ENCODE data around the gene SNX8.
A peak's percentile ranks its signal among the peaks of the same experiment; 100 is the strongest.

SNX8 gene

GRCh38 chr7:2225830-2226229, 88.4 kb downstream of the SNX8 start:
- Mint-ChIP-seq H3K27me3 (no peaks in the 10 kb centered on the region), H3K9me3 (no peaks in the 10 kb centered on the region), H3K36me3 (ENCODE audit: low read depth) (peaks cover 26% of the 10 kb centered on the region), H3K4me3 (no peak overlapping the region), H3K4me1 (peaks cover 9% of the 10 kb centered on the region), H3K27ac (no peak overlapping the region)
- DNase-seq (no peak), ATAC-seq (no peak)

- Mint-ChIP-seq H3K27me3 (no peaks in the 10 kb centered on the region), H3K9me3 (no peaks in the 10 kb centered on the region), H3K4me1 (peaks cover 4% of the 10 kb centered on the region), H3K36me3 (ENCODE audit: low read depth) (peaks cover 26% of the 10 kb centered on the region), H3K4me3 (no peak overlapping the region), H3K27ac (no peak overlapping the region)
- ATAC-seq = no peak
- no peak for DNase-seq
These were observed 88.9 kb downstream of the SNX8 start for GRCh38 chr7:2225336-2225735.

- H3K4me1 Mint-ChIP-seq = peaks cover under 1% of the 10 kb centered on the region
- DNase-seq = no peak
- no peaks in the 10 kb centered on the region for H3K27me3 Mint-ChIP-seq
- H3K36me3 Mint-ChIP-seq (ENCODE audit: low read depth) = peaks cover 23% of the 10 kb centered on the region
- H3K4me3 Mint-ChIP-seq = no peak overlapping the region
- H3K27ac Mint-ChIP-seq = no peak overlapping the region
- no peaks in the 10 kb centered on the region for H3K9me3 Mint-ChIP-seq
- ATAC-seq = no peak
These were observed 89.3 kb downstream of the SNX8 start for GRCh38 chr7:2224934-2225333.

- Mint-ChIP-seq H3K4me1 (no peaks in the 10 kb centered on the region), H3K27ac (no peak overlapping the region), H3K36me3 (ENCODE audit: low read depth) (peaks cover 22% of the 10 kb centered on the region), H3K9me3 (no peaks in the 10 kb centered on the region), H3K4me3 (no peak overlapping the region), H3K27me3 (no peaks in the 10 kb centered on the region)
- ATAC-seq (no peak), DNase-seq (no peak)
These were observed 89.7 kb downstream of the SNX8 start for GRCh38 chr7:2224491-2224928.

GRCh38 chr7:2223321-2223720, 90.9 kb downstream of the SNX8 start:
- DNase-seq (no peak), ATAC-seq (no peak)
- H3K4me1 Mint-ChIP-seq = no peaks in the 10 kb centered on the region
- H3K27ac Mint-ChIP-seq = no peak overlapping the region
- no peak overlapping the region for H3K4me3 Mint-ChIP-seq
- no peaks in the 10 kb centered on the region for H3K27me3 Mint-ChIP-seq
- peaks cover 21% of the 10 kb centered on the region for H3K36me3 Mint-ChIP-seq (ENCODE audit: low read depth)
- no peaks in the 10 kb centered on the region for H3K9me3 Mint-ChIP-seq

- Mint-ChIP-seq H3K27ac (no peak overlapping the region), H3K27me3 (no peaks in the 10 kb centered on the region), H3K4me3 (no peak overlapping the region), H3K9me3 (no peaks in the 10 kb centered on the region), H3K36me3 (ENCODE audit: low read depth) (peaks cover 22% of the 10 kb centered on the region), H3K4me1 (no peaks in the 10 kb centered on the region)
- ATAC-seq = no peak
- no peak for DNase-seq
These were observed 91.7 kb downstream of the SNX8 start for GRCh38 chr7:2222516-2222915.

- no peak overlapping the region for H3K27ac Mint-ChIP-seq
- no peak overlapping the region for H3K4me3 Mint-ChIP-seq
- H3K36me3 Mint-ChIP-seq (ENCODE audit: low read depth) = peaks cover 27% of the 10 kb centered on the region
- H3K9me3 Mint-ChIP-seq = no peaks in the 10 kb centered on the region
- ATAC-seq = no peak
- no peaks in the 10 kb centered on the region for H3K4me1 Mint-ChIP-seq
- DNase-seq = no peak
- H3K27me3 Mint-ChIP-seq = no peaks in the 10 kb centered on the region
These were observed 93.3 kb downstream of the SNX8 start for GRCh38 chr7:2220954-2221353.

- H3K27me3 Mint-ChIP-seq = no peaks in the 10 kb centered on the region
- H3K27ac Mint-ChIP-seq = no peak overlapping the region
- no peak overlapping the region for H3K4me3 Mint-ChIP-seq
- H3K36me3 Mint-ChIP-seq (ENCODE audit: low read depth) = peaks cover 28% of the 10 kb centered on the region
- ATAC-seq (no peak), DNase-seq (no peak)
- peaks cover 3% of the 10 kb centered on the region for H3K4me1 Mint-ChIP-seq
- no peaks in the 10 kb centered on the region for H3K9me3 Mint-ChIP-seq
These were observed 93.7 kb downstream of the SNX8 start for GRCh38 chr7:2220506-2220905.

GRCh38 chr7:2220030-2220429, 94.2 kb downstream of the SNX8 start:
- no peak overlapping the region for H3K27ac Mint-ChIP-seq
- no peaks in the 10 kb centered on the region for H3K27me3 Mint-ChIP-seq
- peaks cover 5% of the 10 kb centered on the region for H3K4me1 Mint-ChIP-seq
- H3K36me3 Mint-ChIP-seq (ENCODE audit: low read depth) = peaks cover 27% of the 10 kb centered on the region
- no peaks in the 10 kb centered on the region for H3K9me3 Mint-ChIP-seq
- ATAC-seq (no peak), DNase-seq (no peak)
- no peak overlapping the region for H3K4me3 Mint-ChIP-seq

GRCh38 chr7:2219606-2220005, 94.6 kb downstream of the SNX8 start:
- Mint-ChIP-seq H3K27me3 (no peaks in the 10 kb centered on the region), H3K27ac (no peak overlapping the region), H3K4me3 (no peak overlapping the region), H3K4me1 (peaks cover 5% of the 10 kb centered on the region), H3K9me3 (no peaks in the 10 kb centered on the region), H3K36me3 (ENCODE audit: low read depth) (peaks cover 31% of the 10 kb centered on the region)
- DNase-seq = no peak
- ATAC-seq = no peak

GRCh38 chr7:2219136-2219535, 95.1 kb downstream of the SNX8 start:
- peaks cover 29% of the 10 kb centered on the region for H3K36me3 Mint-ChIP-seq (ENCODE audit: low read depth)
- H3K27ac Mint-ChIP-seq = no peak overlapping the region
- DNase-seq (no peak), ATAC-seq (no peak)
- no peak overlapping the region for H3K4me3 Mint-ChIP-seq
- no peaks in the 10 kb centered on the region for H3K9me3 Mint-ChIP-seq
- no peaks in the 10 kb centered on the region for H3K27me3 Mint-ChIP-seq
- H3K4me1 Mint-ChIP-seq = peaks cover 5% of the 10 kb centered on the region

GRCh38 chr7:2218444-2218785, 95.8 kb downstream of the SNX8 start:
- H3K9me3 Mint-ChIP-seq = no peaks in the 10 kb centered on the region
- no peak overlapping the region for H3K4me3 Mint-ChIP-seq
- H3K4me1 Mint-ChIP-seq = peaks cover 7% of the 10 kb centered on the region
- H3K36me3 Mint-ChIP-seq (ENCODE audit: low read depth) = peaks cover 31% of the 10 kb centered on the region
- no peak for DNase-seq
- H3K27me3 Mint-ChIP-seq = no peaks in the 10 kb centered on the region
- ATAC-seq = no peak
- H3K27ac Mint-ChIP-seq = no peak overlapping the region

GRCh38 chr7:2217716-2218443, 96.4 kb downstream of the SNX8 start:
- H3K4me3 Mint-ChIP-seq = no peak overlapping the region
- ATAC-seq (no peak), DNase-seq (no peak)
- H3K27me3 Mint-ChIP-seq = no peaks in the 10 kb centered on the region
- no peak overlapping the region for H3K27ac Mint-ChIP-seq
- no peaks in the 10 kb centered on the region for H3K9me3 Mint-ChIP-seq
- peaks cover 33% of the 10 kb centered on the region for H3K36me3 Mint-ChIP-seq (ENCODE audit: low read depth)
- peaks cover 7% of the 10 kb centered on the region for H3K4me1 Mint-ChIP-seq

GRCh38 chr7:2217206-2217605, 97.0 kb downstream of the SNX8 start:
- Mint-ChIP-seq H3K9me3 (no peaks in the 10 kb centered on the region), H3K27me3 (no peaks in the 10 kb centered on the region), H3K36me3 (ENCODE audit: low read depth) (peaks cover 34% of the 10 kb centered on the region), H3K4me3 (no peak overlapping the region), H3K4me1 (peaks cover 7% of the 10 kb centered on the region), H3K27ac (no peak overlapping the region)
- ATAC-seq (no peak), DNase-seq (no peak)

- H3K27ac Mint-ChIP-seq = no peak overlapping the region
- H3K27me3 Mint-ChIP-seq = no peaks in the 10 kb centered on the region
- no peak overlapping the region for H3K4me3 Mint-ChIP-seq
- H3K9me3 Mint-ChIP-seq = no peaks in the 10 kb centered on the region
- H3K4me1 Mint-ChIP-seq = peaks cover 7% of the 10 kb centered on the region
- ATAC-seq = no peak
- H3K36me3 Mint-ChIP-seq (ENCODE audit: low read depth) = peaks cover 35% of the 10 kb centered on the region
- no peak for DNase-seq
These were observed 98.4 kb downstream of the SNX8 start for GRCh38 chr7:2215851-2216250.

GRCh38 chr7:2214636-2215035, 99.6 kb downstream of the SNX8 start:
- Mint-ChIP-seq H3K4me1 (peaks cover 13% of the 10 kb centered on the region), H3K27ac (no peak overlapping the region), H3K9me3 (no peaks in the 10 kb centered on the region), H3K36me3 (ENCODE audit: low read depth) (peaks cover 35% of the 10 kb centered on the region), H3K27me3 (no peaks in the 10 kb centered on the region), H3K4me3 (no peak overlapping the region)
- DNase-seq = no peak
- peak; percentile 50 for ATAC-seq
